Measurements from ENCODE around the gene RRAS2.
"Not testable (repeated sequence)": the region's sequence is repeated elsewhere in the genome, so short reads cannot be mapped to it uniquely, and the experiment has no call there.

The RRAS2 gene

DNA sequence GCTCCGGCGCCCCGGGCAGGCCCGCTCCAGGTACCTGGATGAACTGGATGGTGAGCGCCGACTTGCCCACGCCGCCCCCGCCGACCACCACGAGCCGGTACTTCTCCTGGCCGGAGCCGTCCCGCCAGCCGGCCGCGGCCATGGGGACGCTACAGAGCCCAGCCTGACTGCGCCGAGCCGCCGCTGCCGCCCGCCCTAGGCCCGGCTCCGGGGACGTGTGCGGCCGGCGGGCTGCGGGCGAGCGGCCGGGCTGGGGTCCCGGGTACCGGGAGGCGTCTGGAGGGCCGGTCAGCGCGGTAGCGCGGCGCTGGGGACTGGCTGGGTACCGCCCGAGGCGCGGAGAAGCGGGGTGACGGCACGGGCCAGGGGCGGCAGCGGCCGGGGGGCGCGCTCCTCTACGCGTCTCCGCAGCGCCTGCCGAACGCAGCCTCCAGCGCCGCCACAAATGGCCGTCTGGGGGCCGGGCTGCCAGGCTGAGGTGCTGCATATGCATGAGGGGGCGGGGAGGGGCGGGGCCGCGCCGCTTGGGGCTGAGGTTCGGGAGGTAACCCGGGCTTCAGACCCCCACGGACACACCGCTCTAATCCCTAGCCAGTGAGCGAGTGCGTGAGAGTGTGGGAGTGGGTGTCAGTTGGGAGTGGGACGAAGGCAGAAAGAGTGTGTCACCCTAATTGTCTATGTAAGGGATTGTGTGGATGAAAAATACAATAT, at the start of gene RRAS2:
RRAS2 (minus strand) TSS at position 455 of the 711 bp plus-strand sequence; CDS start at position 142, 313 bp downstream.
- DNase-seq: peak; percentile 61 to 65

DNA sequence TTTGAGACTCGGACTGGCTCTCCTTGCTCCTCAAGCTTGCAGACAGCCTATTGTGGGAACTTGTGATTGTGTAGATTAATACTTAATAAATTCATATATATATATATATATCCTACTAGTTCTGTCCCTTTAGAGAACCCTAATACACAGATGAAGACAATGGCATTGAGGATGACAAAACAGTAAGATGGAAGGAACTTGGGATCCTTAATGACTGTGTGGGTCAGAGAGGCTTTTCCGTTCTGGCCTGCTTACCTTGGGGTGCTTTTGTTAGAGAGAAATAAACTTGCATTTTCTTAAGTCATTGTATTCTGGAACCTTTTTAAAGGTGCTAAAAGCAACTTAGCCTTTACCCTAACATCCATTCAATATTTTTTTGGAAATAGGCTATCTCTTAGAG, 49.6 kb upstream of the RRAS2 start:
- DNase-seq: no peak

DNA sequence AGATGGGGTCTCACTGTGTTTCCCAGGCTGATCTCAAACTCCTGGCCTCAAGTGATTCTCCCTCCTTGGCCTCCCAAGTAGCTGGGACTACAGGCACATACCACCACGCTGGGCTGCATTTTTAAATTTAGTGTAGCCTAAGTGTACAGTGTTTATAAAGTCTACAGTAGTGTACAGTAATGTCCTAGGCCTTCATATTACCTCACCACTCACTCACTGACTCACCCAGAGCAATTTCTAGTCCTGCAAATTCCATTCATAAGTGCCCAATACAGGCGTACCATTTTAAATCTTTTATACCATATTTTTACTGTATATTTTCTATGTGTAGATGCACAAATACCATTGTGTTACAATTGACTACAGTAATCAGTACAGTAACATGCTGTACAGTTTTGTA, 47.1 kb upstream of the RRAS2 start:
- DNase-seq: not testable (repeated sequence)

DNA sequence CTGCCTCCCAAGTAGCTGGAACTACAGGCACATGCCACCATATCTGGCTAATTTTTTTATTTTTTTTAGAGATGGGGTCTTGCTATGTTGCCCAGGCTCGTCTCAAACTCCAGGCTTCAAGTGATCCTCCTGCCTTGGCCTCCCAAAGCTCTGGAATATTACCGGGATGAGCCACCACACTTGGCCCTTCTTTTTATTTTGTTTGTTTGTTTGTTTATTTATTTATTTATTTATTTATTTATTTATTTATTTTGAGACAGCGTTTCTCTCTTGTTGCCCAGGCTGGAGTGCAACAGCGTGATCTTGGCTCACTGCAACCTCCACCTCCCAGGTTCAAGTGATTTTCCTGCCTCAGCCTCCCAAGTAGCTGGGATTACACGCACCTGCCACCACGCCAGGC, 44.5 kb upstream of the RRAS2 start:
- DNase-seq: not testable (repeated sequence)

DNA sequence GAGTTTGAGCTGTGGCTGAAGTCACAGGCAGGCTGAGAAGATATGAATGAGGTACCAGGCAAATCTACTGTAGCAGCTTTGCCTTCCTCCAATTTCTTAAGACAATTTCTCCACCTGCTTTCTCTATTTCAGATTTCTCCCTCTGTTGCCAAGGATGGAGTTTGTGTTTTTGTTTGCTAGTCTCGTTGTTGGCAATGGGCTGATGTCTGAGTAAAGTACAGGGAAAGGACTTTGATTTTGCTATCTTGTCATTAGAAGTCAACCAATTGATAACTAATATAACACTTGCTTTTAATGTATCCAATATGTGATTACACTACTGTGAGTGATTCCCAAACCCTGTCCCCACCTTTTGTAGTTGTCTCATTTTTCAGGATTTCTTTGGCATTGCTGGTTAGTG, 40.1 kb upstream of the RRAS2 start:
- no peak for DNase-seq

DNA sequence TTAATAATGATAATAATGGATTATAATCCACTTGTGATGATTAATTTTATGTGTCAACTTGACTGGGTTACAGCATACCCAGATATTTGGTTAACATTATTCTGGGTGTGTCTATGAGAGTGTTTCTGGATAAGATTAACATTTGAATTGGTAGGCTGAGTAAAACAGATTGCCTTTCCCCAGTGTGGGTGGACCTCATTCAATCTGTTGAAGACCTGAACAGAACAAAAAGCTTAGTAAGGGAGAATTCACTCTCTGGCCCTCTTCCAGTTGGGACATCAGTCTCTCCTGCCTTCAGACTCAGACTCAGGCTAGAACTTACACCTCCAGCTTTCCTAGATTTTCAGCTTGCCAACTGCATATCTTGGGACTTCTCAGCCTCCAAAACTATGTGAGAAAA, 37.3 kb upstream of the RRAS2 start:
- DNase-seq: no peak

DNA sequence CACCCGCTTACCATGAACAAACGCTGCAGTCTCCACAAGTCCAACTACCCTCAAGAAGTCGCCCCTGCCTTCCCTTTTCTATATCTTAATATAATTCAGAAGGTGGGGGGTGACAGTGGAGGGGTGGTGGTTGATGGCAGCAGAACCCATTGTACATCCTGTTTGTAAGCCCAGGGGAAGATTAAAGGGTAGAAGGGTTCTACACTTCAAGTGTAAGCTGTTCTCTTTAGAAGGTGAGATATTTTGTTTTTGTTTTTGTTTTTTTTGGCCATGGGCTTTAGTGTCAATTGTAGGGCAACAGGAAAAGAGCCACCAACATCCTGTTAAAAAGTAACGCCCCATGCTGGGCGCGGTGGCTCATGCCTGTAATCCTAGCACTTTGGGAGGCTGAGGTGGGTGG, 34.9 kb upstream of the RRAS2 start:
- no peak for DNase-seq

DNA sequence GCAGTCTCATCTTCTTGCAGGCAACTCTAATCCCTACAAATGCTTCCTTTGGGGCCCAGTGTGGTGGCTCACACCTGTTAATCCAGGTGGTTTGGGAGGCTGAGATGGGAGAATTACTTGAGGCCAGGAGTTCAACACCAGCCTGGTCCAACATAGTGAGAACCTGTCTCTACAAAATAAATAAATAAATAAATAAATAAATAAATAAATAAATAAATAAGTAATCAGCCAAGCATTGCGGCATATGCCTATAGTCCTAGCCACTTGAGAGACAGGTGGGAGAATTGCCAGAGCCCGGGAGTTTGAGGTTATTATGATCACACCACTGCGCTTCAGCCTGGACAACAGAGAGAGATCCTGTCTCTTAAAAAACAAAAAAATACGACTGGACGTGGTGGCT, 34.1 kb upstream of the RRAS2 start:
- DNase-seq: no peak

DNA sequence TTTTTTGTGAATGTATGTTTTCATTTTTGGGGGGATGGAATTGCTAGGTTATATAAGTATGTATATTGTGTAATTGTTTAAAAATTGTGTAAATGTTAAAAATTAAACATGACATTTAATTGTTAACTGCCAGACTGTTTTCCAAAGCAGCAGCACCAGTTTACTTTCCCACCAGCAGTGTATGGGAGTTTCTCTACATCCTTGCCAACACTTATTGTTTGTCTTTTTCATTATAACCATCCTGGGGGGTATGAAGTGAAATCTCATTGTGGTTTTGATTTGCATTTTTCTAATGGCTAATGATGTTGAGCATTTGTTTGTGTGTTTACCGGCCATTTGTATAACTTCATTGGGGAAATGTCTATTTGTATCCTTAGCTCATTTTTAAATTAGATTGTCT, 31.7 kb upstream of the RRAS2 start:
- no peak for DNase-seq

DNA sequence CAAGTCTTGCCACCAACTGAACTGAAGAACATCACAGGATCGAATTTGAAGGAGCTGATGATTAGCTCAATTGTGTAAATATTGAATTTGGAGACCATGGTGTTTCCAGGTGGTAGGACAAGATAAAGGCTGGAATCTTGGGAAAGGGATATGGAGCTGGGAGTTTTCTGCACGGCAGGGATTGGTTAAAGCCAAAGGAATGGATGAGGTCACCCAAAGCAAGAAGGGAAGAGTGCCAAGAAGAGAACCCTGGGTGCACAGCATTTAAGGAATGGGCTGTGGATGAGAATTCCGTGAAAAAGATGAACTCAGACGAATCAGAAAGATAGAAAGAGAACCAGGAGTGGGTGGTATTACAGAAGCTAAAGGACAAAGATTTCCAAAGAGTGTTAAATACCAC, 29.4 kb upstream of the RRAS2 start:
- no peak for DNase-seq

DNA sequence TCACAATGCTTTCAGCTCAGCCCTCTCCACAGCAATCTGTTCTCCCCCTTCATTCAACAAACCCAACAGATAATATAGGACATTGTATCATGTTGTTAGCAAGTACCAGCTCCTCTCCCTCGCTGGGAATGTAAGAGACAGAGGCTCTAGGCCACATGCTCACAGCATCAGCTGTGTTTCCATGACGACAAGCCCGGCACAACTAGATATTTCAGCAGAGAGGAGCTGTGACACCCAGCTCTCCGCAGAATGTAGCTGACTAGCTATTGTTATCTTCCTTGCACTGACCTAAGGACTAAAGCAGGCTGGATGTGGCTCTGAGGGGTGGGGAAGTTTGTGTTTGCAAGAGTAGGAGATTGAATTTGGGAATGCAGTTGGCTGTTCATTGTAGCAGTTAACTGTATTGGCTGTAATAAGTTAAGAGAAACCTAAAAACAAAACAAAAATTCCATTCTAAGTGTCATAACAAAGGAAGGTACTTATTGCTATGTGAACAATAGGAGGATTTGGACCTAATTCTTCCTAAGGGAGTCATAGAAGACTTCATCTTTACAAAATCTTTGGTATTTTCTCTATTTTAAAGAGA, 28.0 kb upstream of the RRAS2 start:
- DNase-seq: no peak

DNA sequence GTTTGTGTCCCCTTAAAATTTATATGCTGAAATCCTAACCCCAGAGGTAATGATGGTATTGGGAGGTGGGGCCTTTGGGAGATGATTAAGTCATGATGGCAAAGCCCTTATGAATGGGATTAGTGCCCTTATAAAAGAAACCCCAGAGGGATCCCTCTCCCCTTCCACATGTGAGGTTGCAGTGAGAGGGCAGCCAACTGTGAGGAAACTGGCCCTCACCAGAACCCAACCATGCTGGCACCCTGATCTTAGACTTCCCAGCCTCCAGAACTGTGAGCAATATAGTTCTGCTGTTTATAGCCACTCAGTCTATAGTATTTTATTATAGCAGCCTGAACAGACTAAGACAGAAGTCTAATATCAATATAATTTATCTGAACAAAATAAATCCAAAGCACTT, 27.1 kb upstream of the RRAS2 start:
- no peak for DNase-seq

DNA sequence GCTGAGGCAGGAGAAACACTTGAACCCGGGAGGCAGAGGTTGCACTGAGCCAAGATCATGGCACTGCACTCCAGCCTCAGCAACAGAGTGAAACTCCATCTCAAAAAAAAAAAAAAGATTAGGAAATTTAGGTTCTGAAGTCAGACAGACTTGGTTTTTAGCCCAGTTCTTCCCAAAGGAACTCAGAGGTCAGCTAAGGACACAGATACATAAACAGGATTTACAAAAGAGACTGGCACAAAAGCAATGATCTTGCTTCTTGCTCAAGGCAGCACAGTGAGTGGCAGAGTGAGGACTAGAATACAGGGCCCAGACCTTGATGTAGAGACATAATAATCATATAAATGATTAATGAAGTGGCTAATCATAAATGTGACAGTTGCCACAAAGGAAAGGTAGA, 25.4 kb upstream of the RRAS2 start:
- no peak for DNase-seq

DNA sequence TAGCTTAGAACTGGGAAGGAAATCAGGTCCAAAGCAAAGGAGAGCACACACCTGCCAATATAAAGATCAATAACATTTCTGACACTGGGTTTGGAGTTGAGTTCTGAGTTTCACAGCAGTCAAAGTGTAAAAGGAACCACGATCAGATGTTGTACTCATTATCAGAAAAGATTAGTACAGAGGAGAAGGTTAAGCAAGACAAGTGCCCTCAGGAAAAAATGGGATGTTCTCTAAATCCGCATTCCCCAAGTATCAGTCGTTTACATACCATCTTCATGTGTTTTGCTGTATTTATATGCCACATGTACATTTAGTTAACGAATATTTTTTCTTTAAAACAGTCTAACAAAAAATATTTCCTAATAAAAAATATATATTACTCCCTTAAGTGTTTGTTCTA, 23.0 kb upstream of the RRAS2 start:
- no peak for DNase-seq

DNA sequence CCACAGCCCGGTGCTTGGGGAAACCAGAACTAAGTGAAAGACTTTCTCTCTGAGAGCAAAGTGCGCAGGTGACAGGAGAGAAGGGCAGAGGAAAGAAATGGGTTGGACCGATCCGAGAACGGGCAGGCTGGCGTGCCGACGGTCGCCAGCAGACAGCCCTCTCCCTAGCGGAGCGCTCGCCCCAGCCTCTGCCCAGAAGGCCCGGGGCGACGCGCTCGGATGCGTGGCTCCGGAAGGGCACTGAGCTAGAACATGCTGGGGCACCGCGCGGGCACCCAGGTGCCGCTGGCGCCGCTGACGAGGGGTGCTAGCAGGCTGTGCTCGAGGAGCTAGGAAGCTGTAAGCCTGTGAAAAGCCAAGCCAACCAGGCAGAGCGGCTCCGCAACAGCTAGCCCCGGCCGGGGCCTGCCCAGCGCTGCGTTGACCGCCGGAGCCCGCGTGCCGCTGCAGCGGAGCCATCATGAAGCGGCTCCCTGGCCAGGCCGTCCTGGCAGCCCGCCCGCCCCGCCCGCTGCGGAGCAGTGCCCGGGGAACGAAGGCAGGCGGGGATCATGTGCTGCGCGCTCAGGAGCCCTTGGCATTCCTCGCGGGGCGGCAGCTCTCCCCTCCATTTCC, 22.1 kb upstream of the RRAS2 start:
- DNase-seq: no peak

DNA sequence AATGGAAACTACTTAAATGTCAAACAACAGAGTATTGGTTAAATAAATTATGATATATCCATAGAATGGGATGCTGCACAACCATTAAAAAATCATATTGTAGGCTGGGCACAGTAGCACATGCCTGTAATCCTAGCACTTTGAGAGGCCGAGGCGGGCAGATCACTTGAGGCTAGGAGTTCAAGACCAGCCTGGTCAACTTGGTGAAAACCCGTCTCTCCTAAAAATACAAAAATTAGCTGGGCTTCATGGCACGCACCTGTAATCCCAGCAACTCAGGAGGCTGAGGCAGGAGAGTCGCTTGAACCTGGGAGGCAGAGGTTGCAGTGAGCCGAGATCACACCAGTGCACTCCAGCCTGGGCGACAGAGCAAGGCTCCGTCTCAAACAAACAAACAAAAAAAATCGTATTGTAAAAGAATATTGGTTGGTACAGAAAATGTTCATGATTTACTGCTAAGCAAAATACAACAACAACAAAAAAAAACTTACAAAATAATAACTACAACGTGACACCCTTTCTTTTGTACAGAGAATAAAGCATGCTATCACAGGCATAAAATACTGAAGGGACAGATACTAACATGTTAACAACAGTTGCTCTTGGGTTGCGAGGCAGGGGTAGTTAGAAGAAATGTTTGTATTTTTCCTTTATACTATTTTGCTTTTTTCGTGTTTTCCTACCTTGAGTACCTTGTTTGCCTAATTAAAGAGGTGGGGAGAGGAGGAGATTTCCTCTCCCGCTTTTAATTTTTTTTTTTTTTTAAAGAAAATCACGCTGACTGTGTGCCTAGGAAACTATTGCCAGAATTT, 21.3 kb upstream of the RRAS2 start:
- no peak for DNase-seq

DNA sequence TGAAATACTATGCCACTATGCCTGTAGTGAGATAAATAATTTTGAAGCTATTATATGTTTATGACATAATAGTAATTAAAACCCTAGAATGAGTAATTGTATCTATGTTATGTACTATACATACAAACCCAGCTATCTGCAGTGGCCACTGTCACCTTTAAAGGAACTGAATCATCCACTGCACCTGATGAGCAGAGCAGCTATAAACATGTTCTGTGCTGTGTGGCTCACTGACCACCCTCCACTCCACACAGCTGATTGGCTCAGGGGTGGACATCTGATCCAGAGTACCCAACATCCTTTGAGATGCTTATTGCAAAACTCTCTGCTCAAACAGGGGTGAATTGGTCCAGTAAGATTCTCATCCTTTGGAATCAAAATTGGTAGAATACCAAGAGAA, 19.2 kb upstream of the RRAS2 start:
- DNase-seq: no peak

DNA sequence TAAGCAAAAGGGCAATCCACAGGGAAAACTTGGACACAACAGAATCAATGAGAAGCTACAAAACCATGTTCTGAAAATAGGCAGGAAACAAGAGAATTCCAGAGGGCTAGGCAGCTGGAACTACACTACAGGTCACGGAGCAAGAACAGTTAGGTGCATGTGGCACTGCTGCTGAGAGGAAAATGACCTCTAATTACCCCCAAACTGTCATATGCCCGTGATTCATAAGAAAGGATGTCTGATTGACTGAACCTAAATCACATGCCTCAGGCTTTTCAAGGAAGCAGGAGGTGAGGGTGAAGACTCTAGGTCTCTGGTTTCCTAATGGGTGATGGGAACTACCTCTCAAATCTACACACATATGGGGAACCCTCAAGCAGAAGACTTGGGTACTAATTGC, 17.9 kb upstream of the RRAS2 start:
- DNase-seq: no peak

DNA sequence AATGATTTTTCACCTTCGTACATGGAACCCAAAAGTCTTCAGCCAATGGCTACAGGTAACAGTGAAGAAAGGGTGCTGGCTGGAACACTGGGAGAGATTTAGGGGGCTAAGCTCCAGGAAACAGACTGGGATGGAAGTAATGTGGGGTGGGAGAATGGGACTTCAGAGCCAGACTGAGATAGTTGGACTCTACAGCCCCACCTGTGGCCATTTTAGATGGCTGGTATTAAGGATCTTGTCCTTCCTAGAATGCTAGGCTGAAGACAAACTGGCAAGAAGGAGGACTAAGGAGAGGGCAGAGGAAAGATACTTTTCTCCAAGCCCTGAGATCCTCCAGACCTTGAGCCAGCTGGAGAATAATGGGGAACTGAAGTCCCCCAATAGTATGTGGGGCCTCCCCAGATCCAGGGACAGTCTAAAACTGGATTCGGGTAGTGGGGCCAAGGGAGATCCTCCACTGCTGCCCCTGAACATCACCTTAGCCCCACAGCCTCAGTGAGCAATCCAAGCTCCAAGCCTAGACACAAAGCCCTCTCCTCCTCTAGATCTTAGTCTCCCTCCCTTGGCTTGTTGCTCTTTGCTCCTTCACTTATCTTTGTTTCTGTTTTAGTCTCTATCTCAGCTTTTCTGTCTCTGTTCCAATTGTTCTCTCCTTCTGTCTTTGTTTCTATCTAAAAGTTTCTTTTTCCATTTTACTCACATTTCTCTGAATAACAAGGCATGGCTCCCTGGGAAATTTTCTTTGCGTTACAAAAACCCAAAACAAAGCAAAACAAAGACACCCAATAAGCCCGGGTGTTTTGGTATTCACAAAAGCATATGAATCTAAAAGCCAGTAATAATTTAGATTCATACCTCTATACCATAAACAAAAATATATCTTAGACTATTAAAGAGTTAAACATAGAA, 16.2 kb upstream of the RRAS2 start:
- DNase-seq: no peak

DNA sequence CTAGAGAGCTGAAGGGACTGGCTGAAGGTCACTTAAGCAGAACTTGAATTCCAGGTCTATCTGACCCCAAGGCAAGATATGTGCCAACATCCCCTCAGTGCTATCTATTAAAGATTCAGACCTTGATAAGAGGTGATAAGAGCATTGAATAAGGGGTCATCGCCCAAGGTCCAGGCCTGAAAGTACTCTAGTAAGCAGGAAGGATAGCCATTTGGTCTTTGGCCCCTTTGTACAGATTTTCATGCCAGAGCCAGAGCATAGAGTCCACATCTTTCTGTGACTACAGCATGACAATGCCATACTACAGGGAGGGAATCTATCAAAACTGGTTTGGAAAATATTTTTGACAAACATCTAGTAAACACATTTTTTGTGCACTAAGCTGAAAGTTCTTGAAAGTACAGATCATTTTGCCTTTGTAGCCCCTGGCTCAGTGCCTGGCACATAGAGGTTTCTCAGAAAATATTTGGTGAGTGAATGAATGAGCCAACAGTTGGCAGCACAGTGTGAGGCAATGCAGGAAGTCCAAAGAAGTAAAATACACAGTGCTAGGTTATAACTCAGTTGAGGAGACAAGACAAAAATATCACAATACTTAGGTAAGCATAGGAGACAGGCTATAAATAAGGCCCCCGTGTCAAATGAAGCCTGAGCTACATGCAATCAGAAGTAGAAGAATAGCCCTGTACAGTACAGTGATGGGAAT, 15.1 kb upstream of the RRAS2 start:
- no peak for DNase-seq

DNA sequence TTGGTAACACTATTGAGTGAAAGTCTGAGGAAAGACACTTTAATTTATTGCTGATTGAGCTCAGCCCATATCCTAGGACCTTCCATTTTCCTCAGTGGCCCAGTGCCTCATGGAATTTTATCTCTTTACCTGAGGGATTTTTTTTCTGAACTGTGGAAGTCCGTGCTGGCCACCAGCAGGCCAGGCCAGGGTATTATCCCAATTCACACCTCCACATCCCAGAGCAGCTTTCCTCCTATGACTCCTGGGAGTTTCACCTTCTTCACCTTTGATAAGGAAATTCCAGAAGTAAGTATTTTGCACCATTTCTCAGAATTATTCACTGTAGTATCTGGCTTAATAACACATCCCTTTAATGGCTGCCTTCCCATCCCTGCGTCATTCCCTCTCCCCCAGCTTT, 13.0 kb upstream of the RRAS2 start:
- no peak for DNase-seq

DNA sequence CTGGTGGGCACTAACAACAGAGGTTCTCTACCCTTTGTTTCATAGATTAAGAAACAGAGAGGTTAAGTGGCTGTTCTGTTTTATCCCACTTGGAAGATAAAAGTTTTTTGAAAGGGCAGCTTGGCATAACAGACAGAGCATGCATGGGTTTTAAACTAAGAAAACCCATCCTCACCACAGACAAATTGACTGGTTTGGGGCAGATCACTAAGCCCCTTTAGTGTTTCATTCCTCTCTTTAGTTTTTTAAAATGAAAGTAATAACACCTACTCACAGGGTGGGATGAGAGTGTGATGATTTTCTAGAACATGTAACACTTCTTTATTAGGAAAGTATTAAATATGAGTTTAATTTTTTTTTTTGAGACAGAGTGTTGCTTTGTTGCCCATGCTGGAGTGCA, 12.3 kb upstream of the RRAS2 start:
- DNase-seq: no peak
